Smooth muscle cell (in vitro differentiated cells): ENCODE measurements around the gene IMPDH2. TPM values are rescaled to one million over a fixed set of nuclear protein-coding genes. Genes with fewer than 3 reads are reported as not detected.

Experiments
- DNase-seq: peaks from one replicate; lab custom pipeline; 2025; ENCODE audit not compliant: unreplicated experiment; lab: John Stamatoyannopoulos, UW
- H2AFZ ChIP-seq: fragments of 200-600 bp; sonication (generic); 2 replicates; pipeline ENCODE4 v1.6.0; 2016; ENCODE audit warnings: antibody characterized with exemption, low read depth, mild to moderate bottlenecking
- H3F3A ChIP-seq: fragments of 200-600 bp; sonication (generic); 2 replicates; pipeline ENCODE4 v1.6.0; 2017; ENCODE audit warnings: antibody characterized with exemption, low read depth
- H3K27ac ChIP-seq: fragments of 200-600 bp; sonication (generic); 2 replicates; pipeline ENCODE4 v1.5.1; 2016; ENCODE audit warnings: low read depth, mild to moderate bottlenecking
- H3K27me3 ChIP-seq: fragments of 200-600 bp; sonication (generic); 2 replicates; pipeline ENCODE4 v1.6.1; 2016; ENCODE audit warnings: low read depth, mild to moderate bottlenecking
- H3K36me3 ChIP-seq: fragments of 200-600 bp; sonication (generic); 2 replicates; pipeline ENCODE4 v1.5.1; 2016; ENCODE audit warnings: low read depth
- H3K4me1 ChIP-seq: fragments of 200-600 bp; sonication (generic); 2 replicates; pipeline ENCODE4 v1.5.1; 2016; ENCODE audit warnings: low read depth
- H3K4me2 ChIP-seq: fragments of 200-600 bp; sonication (generic); 2 replicates; pipeline ENCODE4 v1.6.0; 2016; ENCODE audit warnings: mild to moderate bottlenecking
- H3K4me3 ChIP-seq: fragments of 200-600 bp; sonication (generic); 2 replicates; pipeline ENCODE4 v1.5.1; 2016; ENCODE audit warnings: mild to moderate bottlenecking
- H3K79me2 ChIP-seq: fragments of 200-600 bp; sonication (generic); 2 replicates; pipeline ENCODE4 v1.6.0; 2016; ENCODE audit warnings: low read depth, mild to moderate bottlenecking
- H3K9ac ChIP-seq: fragments of 200-600 bp; sonication (generic); 2 replicates; pipeline ENCODE4 v1.6.0; 2016; ENCODE audit warnings: low read depth
- H3K9me3 ChIP-seq: fragments of 200-600 bp; sonication (generic); replicated peaks from 2 replicates; pipeline ENCODE4 v1.5.1; 2016; ENCODE audit warnings: low read depth
- H4K20me1 ChIP-seq: fragments of 200-600 bp; sonication (generic); 2 replicates; pipeline ENCODE4 v1.6.0; 2016; ENCODE audit warnings: low read depth
- WGBS: methylation state at CpG from one replicate; pipeline ENCODE4 v1.1.7; 2016; ENCODE audit warnings: low lambda C conversion rate; 5-methylcytosine and 5-hydroxymethylcytosine counted together
- polyA plus RNA-seq: library from polyadenylated mRNA; unstranded; fragments of >200 nt; fragmentation: Nextera tagmentation; extraction: Ambion mirVana; gene quantifications from 2 replicates; pipeline ENCODE4 v1.2.1, GENCODE V29; 2016
- total RNA-seq: library from RNA; depleted of rRNA; stranded (reverse); fragments of >200 nt; gene quantifications from 2 replicates; pipeline ENCODE4 v1.2.3, GENCODE V29; 2014
- TF ChIP-seq, protein P1 (sequence below): fragments of 200-600 bp; sonication (generic); IDR thresholded peaks from 2 replicates; pipeline ENCODE4 v1.5.1; 2017; ENCODE audit warnings: borderline replicate concordance, mild to moderate bottlenecking, antibody characterized with exemption; ENCODE audit not compliant: insufficient read depth, poor library complexity, severe bottlenecking

The IMPDH2 gene
- total and polyA plus RNA-seq, 2 experiments from 2014 or later: 105 to 121 TPM

DNA sequence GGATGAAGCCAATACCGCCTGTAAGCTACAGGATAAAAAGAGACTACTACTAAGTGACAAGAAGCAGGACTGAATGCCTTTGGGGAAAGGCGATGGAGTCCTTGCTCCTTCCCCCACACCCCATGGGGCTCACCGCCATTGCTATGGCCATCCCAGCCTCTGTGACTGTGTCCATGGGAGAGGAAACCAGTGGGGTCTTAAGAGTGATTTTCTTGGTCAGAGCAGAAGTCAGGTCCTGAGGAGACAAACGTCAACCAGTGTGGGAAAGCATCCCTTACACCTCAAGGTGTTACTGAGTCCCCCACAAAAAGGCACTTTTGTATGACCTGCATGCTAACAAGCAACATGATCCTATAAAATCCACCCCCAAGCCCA is 913 bp downstream of the IMPDH2 start:
- Histone ChIP-seq H2AFZ (no peak overlapping the region), H3K4me1 (peaks cover 11% of the 10 kb centered on the region), H3K27ac (peak overlapping the region; percentile 91), H3K4me2 (peak overlapping the region; percentile 95), H3K27me3 (no peaks in the 10 kb centered on the region), H3K36me3 (no peaks in the 10 kb centered on the region), H3K79me2 (peaks cover 28% of the 10 kb centered on the region), H4K20me1 (no peaks in the 10 kb centered on the region), H3K9ac (peak overlapping the region; percentile 94), H3F3A (peaks cover 32% of the 10 kb centered on the region), H3K9me3 (no peaks in the 10 kb centered on the region), H3K4me3 (peak overlapping the region; percentile 79)
- no peak for DNase-seq
- 94% methylated on average over 4 of the region's 4 CpGs for WGBS
- TF ChIP-seq, protein P1, sequence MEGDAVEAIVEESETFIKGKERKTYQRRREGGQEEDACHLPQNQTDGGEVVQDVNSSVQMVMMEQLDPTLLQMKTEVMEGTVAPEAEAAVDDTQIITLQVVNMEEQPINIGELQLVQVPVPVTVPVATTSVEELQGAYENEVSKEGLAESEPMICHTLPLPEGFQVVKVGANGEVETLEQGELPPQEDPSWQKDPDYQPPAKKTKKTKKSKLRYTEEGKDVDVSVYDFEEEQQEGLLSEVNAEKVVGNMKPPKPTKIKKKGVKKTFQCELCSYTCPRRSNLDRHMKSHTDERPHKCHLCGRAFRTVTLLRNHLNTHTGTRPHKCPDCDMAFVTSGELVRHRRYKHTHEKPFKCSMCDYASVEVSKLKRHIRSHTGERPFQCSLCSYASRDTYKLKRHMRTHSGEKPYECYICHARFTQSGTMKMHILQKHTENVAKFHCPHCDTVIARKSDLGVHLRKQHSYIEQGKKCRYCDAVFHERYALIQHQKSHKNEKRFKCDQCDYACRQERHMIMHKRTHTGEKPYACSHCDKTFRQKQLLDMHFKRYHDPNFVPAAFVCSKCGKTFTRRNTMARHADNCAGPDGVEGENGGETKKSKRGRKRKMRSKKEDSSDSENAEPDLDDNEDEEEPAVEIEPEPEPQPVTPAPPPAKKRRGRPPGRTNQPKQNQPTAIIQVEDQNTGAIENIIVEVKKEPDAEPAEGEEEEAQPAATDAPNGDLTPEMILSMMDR: no peak

DNA sequence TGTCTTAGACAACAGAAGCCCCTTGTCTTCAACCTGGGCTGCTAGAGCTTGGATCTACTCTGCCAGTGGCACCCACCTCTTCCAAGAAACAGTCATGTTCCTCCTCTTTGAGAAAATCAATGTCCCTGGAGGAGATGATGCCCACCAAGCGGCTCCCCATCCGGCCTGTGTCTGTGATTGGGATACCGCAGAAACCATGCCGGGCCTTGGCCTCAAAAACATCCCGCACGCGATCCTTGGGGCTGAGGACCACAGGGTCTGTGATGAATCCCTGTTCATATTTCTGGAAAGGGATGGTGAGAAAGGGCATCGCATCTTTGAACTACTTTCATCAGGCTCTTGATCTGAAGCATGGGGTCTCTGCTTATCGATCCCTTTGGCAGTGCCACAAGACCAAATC is 1.6 kb downstream of the IMPDH2 start:
- peaks cover 18% of the 10 kb centered on the region for H3K4me1 ChIP-seq
- H3K27ac ChIP-seq: peak overlapping the region; percentile 91
- peaks cover 34% of the 10 kb centered on the region for H3F3A ChIP-seq
- 98% methylated on average over 9 of the region's 9 CpGs for WGBS
- no peaks in the 10 kb centered on the region for H3K9me3 ChIP-seq
- no peak overlapping the region for H2AFZ ChIP-seq
- DNase-seq: no peak
- H3K4me3 ChIP-seq: no peak overlapping the region
- no peaks in the 10 kb centered on the region for H3K27me3 ChIP-seq
- H3K36me3 ChIP-seq: no peaks in the 10 kb centered on the region
- peaks cover 35% of the 10 kb centered on the region for H3K79me2 ChIP-seq
- no peak overlapping the region for H3K9ac ChIP-seq
- peaks cover 6% of the 10 kb centered on the region for H4K20me1 ChIP-seq
- TF ChIP-seq, protein P1: no peak
- peak overlapping the region; percentile 95 for H3K4me2 ChIP-seq

DNA sequence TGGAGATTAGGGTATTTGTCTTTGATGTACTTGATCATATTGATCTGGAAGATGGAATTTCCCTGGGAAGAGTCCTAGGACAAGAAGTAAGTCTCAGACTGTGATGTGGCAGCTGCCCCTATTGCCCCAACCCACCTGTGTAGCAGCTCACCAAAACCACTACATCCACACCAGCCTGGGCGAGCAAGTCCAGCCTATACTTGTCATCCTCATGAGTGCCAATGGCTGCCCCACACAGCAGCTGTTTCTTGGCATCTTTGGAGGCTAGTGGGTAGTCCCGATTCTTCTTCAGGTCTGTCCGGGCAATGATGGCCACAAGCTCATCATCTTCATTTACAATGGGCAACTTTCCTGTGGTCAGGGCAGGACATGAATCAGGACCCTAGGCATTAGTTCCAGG is 2.7 kb downstream of the IMPDH2 start:
- H3K4me2 ChIP-seq: no peak overlapping the region
- peaks cover 19% of the 10 kb centered on the region for H3K4me1 ChIP-seq
- H3K27me3 ChIP-seq: no peaks in the 10 kb centered on the region
- peak overlapping the region; percentile 91 for H3K27ac ChIP-seq
- H3K79me2 ChIP-seq: peaks cover 39% of the 10 kb centered on the region
- no peaks in the 10 kb centered on the region for H3K9me3 ChIP-seq
- 98% methylated on average over 3 of the region's 3 CpGs for WGBS
- TF ChIP-seq, protein P1: no peak
- no peak overlapping the region for H3K4me3 ChIP-seq
- H3F3A ChIP-seq: peaks cover 38% of the 10 kb centered on the region
- no peaks in the 10 kb centered on the region for H3K36me3 ChIP-seq
- DNase-seq: no peak
- H2AFZ ChIP-seq: no peak overlapping the region
- no peak overlapping the region for H3K9ac ChIP-seq
- peaks cover 6% of the 10 kb centered on the region for H4K20me1 ChIP-seq

DNA sequence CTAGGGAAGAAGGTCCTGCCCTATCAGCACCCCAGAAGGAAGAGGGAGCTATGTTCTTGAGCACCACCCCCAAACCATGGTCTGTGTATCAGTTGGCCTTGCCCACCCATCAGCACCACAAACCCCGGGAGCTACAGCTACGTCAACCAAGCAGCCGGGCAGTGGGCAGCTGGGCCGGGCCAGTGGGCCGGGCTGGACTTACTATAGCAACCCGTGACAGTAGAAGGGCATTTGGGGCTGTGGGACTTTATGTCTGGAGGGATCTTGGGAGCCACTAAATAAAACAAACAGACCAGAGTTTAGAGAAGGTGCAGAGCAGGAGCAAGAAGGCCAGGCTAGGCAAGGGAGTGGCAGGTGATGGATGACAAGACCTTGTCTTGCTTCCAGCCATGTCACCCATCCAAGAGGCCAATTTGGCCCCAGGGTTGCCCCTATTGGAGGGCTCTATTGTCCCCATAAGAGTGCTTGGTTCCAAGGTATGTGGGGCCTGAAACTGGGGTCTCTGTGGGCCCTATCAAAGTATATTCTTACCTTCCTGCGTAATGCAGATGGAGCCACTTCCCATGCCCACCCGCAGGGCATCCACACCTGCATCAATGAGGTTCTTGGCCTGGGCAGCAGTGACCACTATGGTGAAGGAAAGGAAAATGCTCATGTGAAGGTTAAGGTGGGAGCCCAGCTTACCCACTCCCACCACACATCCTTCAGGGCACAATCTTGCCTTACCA is 3.2 kb downstream of the IMPDH2 start:
- H3K27ac ChIP-seq: no peak overlapping the region
- peaks cover 19% of the 10 kb centered on the region for H3K4me1 ChIP-seq
- H3K79me2 ChIP-seq: peaks cover 40% of the 10 kb centered on the region
- H3K9me3 ChIP-seq: no peaks in the 10 kb centered on the region
- TF ChIP-seq, protein P1: no peak
- H2AFZ ChIP-seq: no peak overlapping the region
- H3K27me3 ChIP-seq: no peaks in the 10 kb centered on the region
- H3K9ac ChIP-seq: no peak overlapping the region
- H3K4me3 ChIP-seq: no peak overlapping the region
- 95% methylated on average over 8 of the region's 8 CpGs for WGBS
- peaks cover 6% of the 10 kb centered on the region for H4K20me1 ChIP-seq
- no peaks in the 10 kb centered on the region for H3K36me3 ChIP-seq
- H3K4me2 ChIP-seq: no peak overlapping the region
- H3F3A ChIP-seq: peaks cover 33% of the 10 kb centered on the region
- DNase-seq: no peak
